HCT116 (cell line): Measurements from ENCODE around the gene PLAU. TPM values are rescaled to one million over a fixed set of nuclear protein-coding genes. Genes with fewer than 3 reads are reported as not detected.

ENCODE experiments used
- ATAC-seq: fragments of 200-7000 bp; cut with Tn5 transposase; 2 replicates; pipeline ENCODE4 v1.9.1; 2020; ENCODE audit warnings: mild to moderate bottlenecking, moderate library complexity
- BruUV-seq: library from RNA; stranded (reverse); fragments of 400-500 nt; replicated peaks from 2 replicates; lab custom pipeline; 2021; lab: Mats Ljungman, UMichigan
- CTCF ChIA-PET: fragments of 300-600 bp; sonication (Branson Sonifier 250); formaldehyde crosslinking; loops from one replicate; lab custom pipeline; 2021; ENCODE audit warnings: antibody characterized with exemption; lab: Charles Lee
- POLR2A ChIA-PET: fragments of 300-600, 350-600 bp; sonication (Branson Sonifier 250); formaldehyde crosslinking; loops from one replicate; lab custom pipeline; 2021; ENCODE audit warnings: antibody characterized with exemption; lab: Charles Lee
- RAD21 ChIA-PET, 2 experiments: fragments of 300-600 bp; sonication (Branson Sonifier 250); formaldehyde crosslinking; loops; one replicate each; lab custom pipeline; 2023; ENCODE audit warnings: low total read pairs in 2 of 2; ENCODE audit not compliant: uncharacterized antibody in 2 of 2, unreplicated experiment in 2 of 2, low non-redundant PET in 1 of 2; lab: Charles Lee
- DNase-seq: peaks from one replicate; pipeline ENCODE4 v3.0.0-alpha.2; 2010; ENCODE audit warnings: low read depth, low spot score
- H2AFZ ChIP-seq: fragments of 200-600 bp; shearing (Covaris generic), sonication (generic); 2 replicates; pipeline ENCODE4 v1.6.1; 2017; ENCODE audit warnings: low read depth, mixed run types, mixed read lengths, antibody characterized with exemption, low read length; ENCODE audit not compliant: poor library complexity, severe bottlenecking
- H3K27ac ChIP-seq: 2 replicates; pipeline ENCODE4 v1.5.1; 2012; ENCODE audit warnings: low read depth, low read length
- H3K27me3 ChIP-seq: fragments of 200-600 bp; sonication (generic); 2 replicates; pipeline ENCODE4 v1.6.1; 2016; ENCODE audit warnings: mixed run types, low read length, mixed read lengths; ENCODE audit not compliant: insufficient read depth
- H3K36me3 ChIP-seq, 2 experiments: fragments of 200-500 bp in 1 of 2; fragments of 200-600 bp in 1 of 2; sonication (Bioruptor generic) in 1 of 2; sonication (generic) in 1 of 2; 2 replicates each; pipeline versions ENCODE4 v1.5.1 to v1.6.1; 2014 to 2016; ENCODE audit warnings: low read length in 2 of 2, inconsistent platforms in 1 of 2, mixed read lengths in 1 of 2, mixed run types in 1 of 2; ENCODE audit not compliant: insufficient read depth in 2 of 2, control insufficient read depth in 1 of 2
- H3K4me1 ChIP-seq, 2 experiments: fragments of 200-600 bp in 1 of 2; sonication (generic) in 1 of 2; 2 replicates each; pipeline versions ENCODE4 v1.5.1 to v1.6.1; 2012 to 2017; ENCODE audit warnings: low read length in 2 of 2, inconsistent platforms in 1 of 2, mild to moderate bottlenecking in 1 of 2, mixed read lengths in 1 of 2, mixed run types in 1 of 2, moderate library complexity in 1 of 2; ENCODE audit not compliant: insufficient read depth in 2 of 2, control insufficient read depth in 1 of 2
- H3K4me2 ChIP-seq: fragments of 200-600 bp; sonication (generic); 2 replicates; pipeline ENCODE4 v1.6.1; 2017; ENCODE audit warnings: mixed run types, low read length, mixed read lengths
- H3K4me3 ChIP-seq, 2 experiments: fragments of 200-600 bp in 1 of 2; sonication (generic) in 1 of 2; replicated peaks in 1 of 2; 2 replicates each; pipeline ENCODE4 v1.5.1; 2011 to 2016; ENCODE audit warnings: low read length in 2 of 2, control low read depth in 1 of 2, low read depth in 1 of 2, mild to moderate bottlenecking in 1 of 2, mixed read lengths in 1 of 2, mixed run types in 1 of 2
- H3K79me2 ChIP-seq: fragments of 200-600 bp; sonication (generic); 2 replicates; pipeline ENCODE4 v1.6.1; 2017; ENCODE audit warnings: mild to moderate bottlenecking, mixed run types, low read length, moderate library complexity, mixed read lengths; ENCODE audit not compliant: insufficient read depth
- H3K9ac ChIP-seq: fragments of 200-600 bp; sonication (generic); 2 replicates; pipeline ENCODE4 v1.6.1; 2016; ENCODE audit warnings: low read length, mixed read lengths
- H3K9me2 ChIP-seq: fragments of 200-600 bp; sonication (generic), shearing (Covaris generic); 2 replicates; pipeline ENCODE4 v1.6.1; 2017; ENCODE audit warnings: mixed run types, mild to moderate bottlenecking, moderate library complexity; ENCODE audit not compliant: insufficient read depth
- H3K9me3 ChIP-seq, 2 experiments: fragments of 200-500 bp in 1 of 2; fragments of 200-600 bp in 1 of 2; sonication (Bioruptor generic) in 1 of 2; sonication (generic) in 1 of 2; 2 replicates each; pipeline ENCODE4 v1.6.1; 2014 to 2017; ENCODE audit warnings: low read length in 2 of 2, mixed read lengths in 2 of 2, inconsistent platforms in 1 of 2, low read depth in 1 of 2, mild to moderate bottlenecking in 1 of 2, mixed run types in 1 of 2, moderate library complexity in 1 of 2; ENCODE audit not compliant: control insufficient read depth in 1 of 2, insufficient read depth in 1 of 2
- H4K20me1 ChIP-seq: fragments of 200-600 bp; sonication (generic), shearing (Covaris generic); 2 replicates; pipeline ENCODE4 v1.6.1; 2017; ENCODE audit warnings: mixed run types, mild to moderate bottlenecking, moderate library complexity; ENCODE audit not compliant: insufficient read depth
- CBX3 ChIP-seq: IDR thresholded peaks from 2 replicates; pipeline ENCODE4 v1.6.1; 2012; ENCODE audit warnings: low read depth
- CEBPB ChIP-seq: IDR thresholded peaks from 2 replicates; pipeline ENCODE4 v1.6.1; 2012; ENCODE audit warnings: low read depth
- CTCF ChIP-seq, 3 experiments: fragments of 200-600 bp in 1 of 3; sonication (generic) in 1 of 3; IDR thresholded peaks in 2 of 3; conservative IDR thresholded peaks in 1 of 3; 2 replicates each; pipeline ENCODE4 v1.5.1; 2012 to 2017; ENCODE audit warnings: low read depth in 2 of 3, low read length in 2 of 3, antibody characterized with exemption in 1 of 3, borderline replicate concordance in 1 of 3, control low read depth in 1 of 3, mild to moderate bottlenecking in 1 of 3, mixed read lengths in 1 of 3, mixed run types in 1 of 3, moderate library complexity in 1 of 3; ENCODE audit not compliant: insufficient read depth in 1 of 3
- ELF1 ChIP-seq: IDR thresholded peaks from 2 replicates; pipeline ENCODE4 v1.6.1; 2012; ENCODE audit warnings: low read depth, borderline replicate concordance
- EZH2phosphoT487 ChIP-seq: fragments of 200-600 bp; IDR thresholded peaks from 2 replicates; pipeline ENCODE4 v1.6.1; 2018; ENCODE audit warnings: antibody characterized with exemption, borderline replicate concordance
- FOSL1 ChIP-seq: IDR thresholded peaks from 2 replicates; pipeline ENCODE4 v1.6.1; 2012; ENCODE audit warnings: low read depth
- POLR2AphosphoS5 ChIP-seq: IDR thresholded peaks from 2 replicates; pipeline ENCODE4 v1.6.1; 2011; ENCODE audit warnings: mild to moderate bottlenecking, low read depth, low read length, moderate library complexity
- SIN3A ChIP-seq: IDR thresholded peaks from 2 replicates; pipeline ENCODE4 v1.6.1; 2012; ENCODE audit warnings: low read depth
- SRF ChIP-seq: IDR thresholded peaks from 2 replicates; pipeline ENCODE4 v1.6.1; 2012; ENCODE audit warnings: low read depth
- intact Hi-C: fragments of 100-400 bp; cut with micrococcal nuclease; formaldehyde crosslinking; loops from 2 replicates; pipeline ENCODE4 v1.10.0; 2022
- total RNA-seq: library from RNA; stranded (reverse); gene quantifications from one replicate; pipeline ENCODE4 v1.2.1, GENCODE V29; 2021; ENCODE audit not compliant: unreplicated experiment
- TF ChIP-seq, protein P1 (sequence below): IDR thresholded peaks from 2 replicates; pipeline ENCODE4 v1.6.1; 2012

Gene PLAU
- total RNA-seq, 1 experiment from 2014 or later = 60.3 TPM

- no peak for ATAC-seq
- RAD21 ChIA-PET = no interaction called here
- no peaks in the 10 kb centered on the region for H3K9me3 ChIP-seq
Measured at GRCh38 chr10:73881221-73881919, 29.6 kb upstream of the PLAU start.

More at GRCh38 chr10:73881221-73881919, 29.6 kb upstream of the PLAU start:
- intact Hi-C loops = no loop called here
- H3K27me3 ChIP-seq = no peaks in the 10 kb centered on the region
- TF ChIP-seq ELF1 (no peak), EZH2phosphoT487 (no peak), POLR2AphosphoS5 (no peak), CTCF (IDR thresholded peaks at IDR 0.05 in 2 of 3, conservative IDR thresholded peaks at IDR 0.05 in 1 of 3; ENCODE audit: borderline replicate concordance in 1 of 3, insufficient read depth in 1 of 3, low read depth in 2 of 3, low read length in 2 of 3) (no peak), SRF (no peak), CEBPB (no peak), SIN3A (no peak), CBX3 (no peak), FOSL1 (no peak)
- TF ChIP-seq, protein P1, sequence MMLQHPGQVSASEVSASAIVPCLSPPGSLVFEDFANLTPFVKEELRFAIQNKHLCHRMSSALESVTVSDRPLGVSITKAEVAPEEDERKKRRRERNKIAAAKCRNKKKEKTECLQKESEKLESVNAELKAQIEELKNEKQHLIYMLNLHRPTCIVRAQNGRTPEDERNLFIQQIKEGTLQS = no peak
- TF ChIP-seq, all 23 proteins: peak for 0
- no peak overlapping the region for H3K27ac ChIP-seq
- no peak overlapping the region for H3K4me3 ChIP-seq
- no peak overlapping the region for H3K9ac ChIP-seq
- peaks cover 17 to 42% of the 10 kb centered on the region in 2 experiments for H3K4me1 ChIP-seq
- no peaks in the 10 kb centered on the region for H4K20me1 ChIP-seq
- no peak overlapping the region for H3K4me2 ChIP-seq
- no peak for DNase-seq
- no TSS peak for BruUV-seq
- no peaks in the 10 kb centered on the region for H3K36me3 ChIP-seq
- ChIA-PET POLR2A (no interaction called here), CTCF (interaction anchor here (3.1 kb wide), 1 partner anchor 59 kb away, joined by 21 read pairs; no protein-coding TSS in a partner anchor)
- H3K79me2 ChIP-seq = no peaks in the 10 kb centered on the region
- no peak overlapping the region for H2AFZ ChIP-seq
- no peaks in the 10 kb centered on the region for H3K9me2 ChIP-seq
